ENCODE measurements around the gene SPACDR. TPM values are rescaled to one million over a fixed set of nuclear protein-coding genes. Genes with fewer than 3 reads are reported as not detected.

SPACDR gene
- total and polyA plus RNA-seq, 9 of the 15 experiments (the other 6 are each of a cell fraction or from before 2014, with no cell fraction given): 0.07 to 0.55 (median 0.14) TPM; not detected in 1

DNA sequence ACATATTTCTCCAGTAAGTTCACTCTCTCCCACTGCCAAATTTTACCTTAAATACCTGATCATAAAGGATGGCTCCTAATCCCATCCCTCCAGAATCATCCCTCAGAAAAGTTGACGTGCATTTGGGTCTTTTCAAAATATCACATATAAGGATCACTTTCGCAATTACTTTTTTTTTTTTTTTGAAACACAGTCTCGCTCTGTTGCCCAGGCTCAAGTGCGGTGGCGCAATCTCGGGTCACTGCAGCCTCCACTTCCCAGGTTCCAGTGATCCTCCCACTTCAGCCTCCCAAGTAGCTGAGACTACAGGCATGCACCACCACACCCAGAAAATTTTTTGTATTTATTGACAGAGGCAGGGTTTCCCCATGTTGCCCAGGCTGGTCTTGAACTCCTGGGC is 53.0 kb downstream of the SPACDR start (continued):
- TF ChIP-seq, protein P1, sequence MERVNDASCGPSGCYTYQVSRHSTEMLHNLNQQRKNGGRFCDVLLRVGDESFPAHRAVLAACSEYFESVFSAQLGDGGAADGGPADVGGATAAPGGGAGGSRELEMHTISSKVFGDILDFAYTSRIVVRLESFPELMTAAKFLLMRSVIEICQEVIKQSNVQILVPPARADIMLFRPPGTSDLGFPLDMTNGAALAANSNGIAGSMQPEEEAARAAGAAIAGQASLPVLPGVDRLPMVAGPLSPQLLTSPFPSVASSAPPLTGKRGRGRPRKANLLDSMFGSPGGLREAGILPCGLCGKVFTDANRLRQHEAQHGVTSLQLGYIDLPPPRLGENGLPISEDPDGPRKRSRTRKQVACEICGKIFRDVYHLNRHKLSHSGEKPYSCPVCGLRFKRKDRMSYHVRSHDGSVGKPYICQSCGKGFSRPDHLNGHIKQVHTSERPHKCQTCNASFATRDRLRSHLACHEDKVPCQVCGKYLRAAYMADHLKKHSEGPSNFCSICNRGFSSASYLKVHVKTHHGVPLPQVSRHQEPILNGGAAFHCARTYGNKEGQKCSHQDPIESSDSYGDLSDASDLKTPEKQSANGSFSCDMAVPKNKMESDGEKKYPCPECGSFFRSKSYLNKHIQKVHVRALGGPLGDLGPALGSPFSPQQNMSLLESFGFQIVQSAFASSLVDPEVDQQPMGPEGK (CRISPR knock-in tag; IDR thresholded peaks at IDR 0.05; ENCODE audit: borderline replicate concordance): no peak
- TF ChIP-seq NR4A1 (CRISPR knock-in tag; IDR thresholded peaks at IDR 0.05) (no peak), NR4A1 (tag; IDR thresholded peaks at IDR 0.05) (no peak), ESRRB (CRISPR knock-in tag; IDR thresholded peaks at IDR 0.05; ENCODE audit: borderline replicate concordance) (no peak), SETDB1 (IDR thresholded peaks at IDR 0.05; ENCODE audit: low read length) (no peak), CC2D1A (IDR thresholded peaks at IDR 0.05) (no peak), RBM25 (IDR thresholded peaks at IDR 0.05; ENCODE audit: low read depth, low read length, severe bottlenecking) (peak; percentile 28), ZNF121 (CRISPR knock-in tag; conservative IDR thresholded peaks at IDR 0.05) (peak; percentile 45; the same call in 1 of the 2 replicates), TCFL5 (CRISPR knock-in tag; conservative IDR thresholded peaks at IDR 0.05) (no peak), NFXL1 (CRISPR knock-in tag; IDR thresholded peaks at IDR 0.05) (no peak), CREB1 (IDR thresholded peaks at IDR 0.05) (no peak), CREB1 (CRISPR knock-in tag; IDR thresholded peaks at IDR 0.05) (no peak)
- TF ChIP-seq, protein P2, sequence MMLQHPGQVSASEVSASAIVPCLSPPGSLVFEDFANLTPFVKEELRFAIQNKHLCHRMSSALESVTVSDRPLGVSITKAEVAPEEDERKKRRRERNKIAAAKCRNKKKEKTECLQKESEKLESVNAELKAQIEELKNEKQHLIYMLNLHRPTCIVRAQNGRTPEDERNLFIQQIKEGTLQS (IDR thresholded peaks at IDR 0.05): no peak
- TF ChIP-seq, protein P2 (CRISPR knock-in tag; conservative IDR thresholded peaks at IDR 0.05): no peak
- TF ChIP-seq, protein P3, sequence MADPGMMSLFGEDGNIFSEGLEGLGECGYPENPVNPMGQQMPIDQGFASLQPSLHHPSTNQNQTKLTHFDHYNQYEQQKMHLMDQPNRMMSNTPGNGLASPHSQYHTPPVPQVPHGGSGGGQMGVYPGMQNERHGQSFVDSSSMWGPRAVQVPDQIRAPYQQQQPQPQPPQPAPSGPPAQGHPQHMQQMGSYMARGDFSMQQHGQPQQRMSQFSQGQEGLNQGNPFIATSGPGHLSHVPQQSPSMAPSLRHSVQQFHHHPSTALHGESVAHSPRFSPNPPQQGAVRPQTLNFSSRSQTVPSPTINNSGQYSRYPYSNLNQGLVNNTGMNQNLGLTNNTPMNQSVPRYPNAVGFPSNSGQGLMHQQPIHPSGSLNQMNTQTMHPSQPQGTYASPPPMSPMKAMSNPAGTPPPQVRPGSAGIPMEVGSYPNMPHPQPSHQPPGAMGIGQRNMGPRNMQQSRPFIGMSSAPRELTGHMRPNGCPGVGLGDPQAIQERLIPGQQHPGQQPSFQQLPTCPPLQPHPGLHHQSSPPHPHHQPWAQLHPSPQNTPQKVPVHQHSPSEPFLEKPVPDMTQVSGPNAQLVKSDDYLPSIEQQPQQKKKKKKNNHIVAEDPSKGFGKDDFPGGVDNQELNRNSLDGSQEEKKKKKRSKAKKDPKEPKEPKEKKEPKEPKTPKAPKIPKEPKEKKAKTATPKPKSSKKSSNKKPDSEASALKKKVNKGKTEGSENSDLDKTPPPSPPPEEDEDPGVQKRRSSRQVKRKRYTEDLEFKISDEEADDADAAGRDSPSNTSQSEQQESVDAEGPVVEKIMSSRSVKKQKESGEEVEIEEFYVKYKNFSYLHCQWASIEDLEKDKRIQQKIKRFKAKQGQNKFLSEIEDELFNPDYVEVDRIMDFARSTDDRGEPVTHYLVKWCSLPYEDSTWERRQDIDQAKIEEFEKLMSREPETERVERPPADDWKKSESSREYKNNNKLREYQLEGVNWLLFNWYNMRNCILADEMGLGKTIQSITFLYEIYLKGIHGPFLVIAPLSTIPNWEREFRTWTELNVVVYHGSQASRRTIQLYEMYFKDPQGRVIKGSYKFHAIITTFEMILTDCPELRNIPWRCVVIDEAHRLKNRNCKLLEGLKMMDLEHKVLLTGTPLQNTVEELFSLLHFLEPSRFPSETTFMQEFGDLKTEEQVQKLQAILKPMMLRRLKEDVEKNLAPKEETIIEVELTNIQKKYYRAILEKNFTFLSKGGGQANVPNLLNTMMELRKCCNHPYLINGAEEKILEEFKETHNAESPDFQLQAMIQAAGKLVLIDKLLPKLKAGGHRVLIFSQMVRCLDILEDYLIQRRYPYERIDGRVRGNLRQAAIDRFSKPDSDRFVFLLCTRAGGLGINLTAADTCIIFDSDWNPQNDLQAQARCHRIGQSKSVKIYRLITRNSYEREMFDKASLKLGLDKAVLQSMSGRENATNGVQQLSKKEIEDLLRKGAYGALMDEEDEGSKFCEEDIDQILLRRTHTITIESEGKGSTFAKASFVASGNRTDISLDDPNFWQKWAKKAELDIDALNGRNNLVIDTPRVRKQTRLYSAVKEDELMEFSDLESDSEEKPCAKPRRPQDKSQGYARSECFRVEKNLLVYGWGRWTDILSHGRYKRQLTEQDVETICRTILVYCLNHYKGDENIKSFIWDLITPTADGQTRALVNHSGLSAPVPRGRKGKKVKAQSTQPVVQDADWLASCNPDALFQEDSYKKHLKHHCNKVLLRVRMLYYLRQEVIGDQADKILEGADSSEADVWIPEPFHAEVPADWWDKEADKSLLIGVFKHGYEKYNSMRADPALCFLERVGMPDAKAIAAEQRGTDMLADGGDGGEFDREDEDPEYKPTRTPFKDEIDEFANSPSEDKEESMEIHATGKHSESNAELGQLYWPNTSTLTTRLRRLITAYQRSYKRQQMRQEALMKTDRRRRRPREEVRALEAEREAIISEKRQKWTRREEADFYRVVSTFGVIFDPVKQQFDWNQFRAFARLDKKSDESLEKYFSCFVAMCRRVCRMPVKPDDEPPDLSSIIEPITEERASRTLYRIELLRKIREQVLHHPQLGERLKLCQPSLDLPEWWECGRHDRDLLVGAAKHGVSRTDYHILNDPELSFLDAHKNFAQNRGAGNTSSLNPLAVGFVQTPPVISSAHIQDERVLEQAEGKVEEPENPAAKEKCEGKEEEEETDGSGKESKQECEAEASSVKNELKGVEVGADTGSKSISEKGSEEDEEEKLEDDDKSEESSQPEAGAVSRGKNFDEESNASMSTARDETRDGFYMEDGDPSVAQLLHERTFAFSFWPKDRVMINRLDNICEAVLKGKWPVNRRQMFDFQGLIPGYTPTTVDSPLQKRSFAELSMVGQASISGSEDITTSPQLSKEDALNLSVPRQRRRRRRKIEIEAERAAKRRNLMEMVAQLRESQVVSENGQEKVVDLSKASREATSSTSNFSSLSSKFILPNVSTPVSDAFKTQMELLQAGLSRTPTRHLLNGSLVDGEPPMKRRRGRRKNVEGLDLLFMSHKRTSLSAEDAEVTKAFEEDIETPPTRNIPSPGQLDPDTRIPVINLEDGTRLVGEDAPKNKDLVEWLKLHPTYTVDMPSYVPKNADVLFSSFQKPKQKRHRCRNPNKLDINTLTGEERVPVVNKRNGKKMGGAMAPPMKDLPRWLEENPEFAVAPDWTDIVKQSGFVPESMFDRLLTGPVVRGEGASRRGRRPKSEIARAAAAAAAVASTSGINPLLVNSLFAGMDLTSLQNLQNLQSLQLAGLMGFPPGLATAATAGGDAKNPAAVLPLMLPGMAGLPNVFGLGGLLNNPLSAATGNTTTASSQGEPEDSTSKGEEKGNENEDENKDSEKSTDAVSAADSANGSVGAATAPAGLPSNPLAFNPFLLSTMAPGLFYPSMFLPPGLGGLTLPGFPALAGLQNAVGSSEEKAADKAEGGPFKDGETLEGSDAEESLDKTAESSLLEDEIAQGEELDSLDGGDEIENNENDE (IDR thresholded peaks at IDR 0.05; ENCODE audit: low read depth, low read length): no peak

Data from K562 (cell line).